ENCODE data around the gene TPO.
"Not testable (repeated sequence)": the region's sequence is repeated elsewhere in the genome, so short reads cannot be mapped to it uniquely, and the experiment has no call there.

Gene TPO

GRCh38 chr2:1487758-1488157, 74.5 kb downstream of the TPO start:
- no peak for DNase-seq

GRCh38 chr2:1488181-1488671, 75.0 kb downstream of the TPO start:
- no peak for DNase-seq

- DNase-seq = no peak
These were observed 75.6 kb downstream of the TPO start for GRCh38 chr2:1488851-1489250.

GRCh38 chr2:1489486-1489885, 76.2 kb downstream of the TPO start:
- no peak for DNase-seq

- not testable (repeated sequence) for DNase-seq
These were observed 77.1 kb downstream of the TPO start for GRCh38 chr2:1490381-1490780.

GRCh38 chr2:1491751-1492150, 78.5 kb downstream of the TPO start:
- DNase-seq = no peak

- DNase-seq = not testable (repeated sequence)
These were observed 79.0 kb downstream of the TPO start for GRCh38 chr2:1492231-1492630.

GRCh38 chr2:1492711-1493430, 79.6 kb downstream of the TPO start:
- no peak for DNase-seq

- DNase-seq = no peak
These were observed 80.3 kb downstream of the TPO start for GRCh38 chr2:1493431-1494126.

GRCh38 chr2:1494257-1494656, 81.0 kb downstream of the TPO start:
- DNase-seq = no peak

GRCh38 chr2:1494906-1495305, 81.6 kb downstream of the TPO start:
- DNase-seq = no peak

GRCh38 chr2:1495676-1496358, 82.6 kb downstream of the TPO start:
- no peak for DNase-seq

- DNase-seq = no peak
These were observed 83.1 kb downstream of the TPO start for GRCh38 chr2:1496359-1496821.

GRCh38 chr2:1497122-1497611, 83.9 kb downstream of the TPO start:
- no peak for DNase-seq

- no peak for DNase-seq
These were observed 84.9 kb downstream of the TPO start for GRCh38 chr2:1498176-1498575.

- DNase-seq = no peak
These were observed 86.0 kb downstream of the TPO start for GRCh38 chr2:1499033-1499795.

GRCh38 chr2:1501038-1501851, 88.0 kb downstream of the TPO start:
- no peak for DNase-seq

- DNase-seq = no peak
These were observed 88.7 kb downstream of the TPO start for GRCh38 chr2:1501991-1502390.

GRCh38 chr2:1502891-1503304, 89.6 kb downstream of the TPO start:
- DNase-seq = no peak

- no peak for DNase-seq
These were observed 90.4 kb downstream of the TPO start for GRCh38 chr2:1503471-1504310.

GRCh38 chr2:1504311-1504750, 91.1 kb downstream of the TPO start:
- DNase-seq = no peak
